Stimulated activated CD8-positive, alpha-beta memory T cell treated with anti-CD3 and anti-CD28 coated beads, Interleukin-15, amount 100 ng/mL, for 1 hour (primary cell): Measurements from ENCODE around the gene DLAT.
"Not testable (repeated sequence)": the region's sequence is repeated elsewhere in the genome, so short reads cannot be mapped to it uniquely, and the experiment has no call there.

Experiments
- DNase-seq: peaks from one replicate; pipeline ENCODE4 v3.0.0-alpha.2; 2020; ENCODE audit warnings: low read depth

The DLAT gene

GRCh38 chr11:112049777-112050176, 24.6 kb downstream of the DLAT start:
- DNase-seq = no peak

- no peak for DNase-seq
These were observed 25.5 kb downstream of the DLAT start for GRCh38 chr11:112050721-112051120.

DNA sequence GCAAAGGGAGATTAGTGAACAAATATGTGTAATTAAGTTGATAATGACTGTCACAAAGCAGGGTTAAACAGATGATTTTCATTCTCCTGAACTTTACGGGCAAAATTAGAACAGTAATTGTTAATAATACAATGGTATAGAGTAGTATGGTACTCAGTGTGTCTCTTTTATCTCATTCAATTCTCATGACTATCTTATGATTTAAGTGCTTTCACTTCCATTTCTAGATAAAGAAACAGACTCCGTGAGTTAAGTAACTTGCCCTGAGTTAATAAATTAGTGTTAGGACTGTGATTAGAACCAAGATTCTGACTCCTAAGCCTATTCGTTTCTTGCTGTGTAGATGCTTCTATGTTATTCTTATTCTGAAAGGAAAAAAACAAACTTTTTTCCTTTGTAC, 26.6 kb downstream of the DLAT start:
- no peak for DNase-seq

GRCh38 chr11:112057170-112057569, 32.0 kb downstream of the DLAT start:
- DNase-seq = no peak

- no peak for DNase-seq
These were observed 32.9 kb downstream of the DLAT start for GRCh38 chr11:112058103-112058502.

- no peak for DNase-seq
These were observed 37.7 kb downstream of the DLAT start for GRCh38 chr11:112062923-112063322.

DNA sequence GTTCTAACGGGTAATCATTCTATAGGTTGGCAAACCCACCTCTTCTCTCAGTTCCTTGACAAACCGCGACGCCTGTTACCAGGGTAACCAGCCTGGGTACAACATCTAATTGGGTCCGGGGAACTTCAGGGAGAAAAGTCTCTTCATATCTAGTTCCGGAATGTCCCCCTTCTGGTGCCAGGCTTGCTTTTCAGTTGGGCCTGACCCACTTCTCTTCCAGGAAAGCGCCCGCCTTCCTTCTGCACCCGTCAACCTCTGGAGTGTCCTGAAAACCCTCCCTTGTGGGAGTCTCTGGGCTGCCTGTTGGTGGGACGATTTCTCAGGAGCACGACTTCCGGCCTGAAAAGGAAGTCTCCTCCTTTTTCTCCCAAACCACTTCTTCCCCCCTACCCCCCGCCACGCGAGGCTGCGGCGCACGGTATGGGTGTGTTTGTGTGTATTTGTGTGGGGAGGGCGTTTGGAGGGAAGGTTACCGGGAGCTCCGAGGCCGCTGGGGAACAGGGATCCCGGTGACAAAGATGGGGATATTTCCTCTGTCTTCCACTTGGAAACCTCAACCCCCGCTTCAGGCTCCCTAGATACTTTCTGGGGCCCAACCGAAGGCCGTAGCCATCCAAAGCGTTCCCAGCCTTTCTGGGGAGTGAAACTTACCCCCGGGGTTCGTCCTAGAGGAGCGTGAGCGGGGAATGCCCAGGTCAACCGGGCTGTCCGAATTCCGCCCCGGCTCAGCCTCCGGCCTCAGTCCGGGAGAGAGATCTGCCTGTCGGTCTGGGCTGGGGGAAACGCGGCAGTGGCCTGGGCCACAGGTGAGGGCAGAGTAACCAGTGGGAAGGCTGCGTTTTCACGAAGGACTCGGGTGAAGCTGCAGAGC, 49.0 kb downstream of the DLAT start, which contains the start of the genes NKAPD1 and PIH1D2:
NKAPD1 (plus strand) TSS at position 359 of the 871 bp plus-strand sequence. CDS start 1,276 bp downstream, outside the sequence.
PIH1D2 (minus strand) TSS at position 77 of the 871 bp plus-strand sequence. CDS start 843 bp downstream, outside the sequence.
- peak; percentile 70 for DNase-seq

- no peak for DNase-seq
These were observed 57.5 kb downstream of the DLAT start for GRCh38 chr11:112082729-112083128.

DNA sequence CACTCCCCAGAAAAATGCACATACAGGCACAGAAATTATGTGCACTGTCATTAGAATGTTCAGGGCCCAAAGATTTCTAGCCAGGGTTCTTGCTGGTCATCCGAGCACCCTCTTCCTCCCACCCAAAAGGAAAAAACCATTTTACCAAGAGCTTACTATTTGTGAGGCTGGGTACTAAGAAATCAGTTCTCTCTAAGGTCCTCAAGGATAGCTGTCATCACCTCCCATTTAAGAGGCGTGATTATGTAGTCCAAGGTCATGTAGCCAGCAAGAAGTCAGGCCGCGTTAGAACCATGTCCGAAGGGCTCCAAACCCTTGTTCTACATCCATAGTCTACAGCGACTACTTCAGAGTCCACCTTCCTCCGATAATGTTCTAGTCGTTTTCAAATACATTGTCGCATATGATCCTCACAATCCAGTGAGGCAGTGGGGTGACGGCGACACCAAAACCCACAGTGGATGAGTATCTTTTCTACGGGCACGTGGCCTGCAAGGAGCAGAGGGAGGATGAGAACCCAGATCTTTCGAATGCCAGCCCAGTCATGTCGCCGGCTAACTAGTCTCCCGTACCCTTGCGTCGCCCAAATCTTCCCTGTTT, 60.7 kb downstream of the DLAT start:
- DNase-seq = no peak

DNA sequence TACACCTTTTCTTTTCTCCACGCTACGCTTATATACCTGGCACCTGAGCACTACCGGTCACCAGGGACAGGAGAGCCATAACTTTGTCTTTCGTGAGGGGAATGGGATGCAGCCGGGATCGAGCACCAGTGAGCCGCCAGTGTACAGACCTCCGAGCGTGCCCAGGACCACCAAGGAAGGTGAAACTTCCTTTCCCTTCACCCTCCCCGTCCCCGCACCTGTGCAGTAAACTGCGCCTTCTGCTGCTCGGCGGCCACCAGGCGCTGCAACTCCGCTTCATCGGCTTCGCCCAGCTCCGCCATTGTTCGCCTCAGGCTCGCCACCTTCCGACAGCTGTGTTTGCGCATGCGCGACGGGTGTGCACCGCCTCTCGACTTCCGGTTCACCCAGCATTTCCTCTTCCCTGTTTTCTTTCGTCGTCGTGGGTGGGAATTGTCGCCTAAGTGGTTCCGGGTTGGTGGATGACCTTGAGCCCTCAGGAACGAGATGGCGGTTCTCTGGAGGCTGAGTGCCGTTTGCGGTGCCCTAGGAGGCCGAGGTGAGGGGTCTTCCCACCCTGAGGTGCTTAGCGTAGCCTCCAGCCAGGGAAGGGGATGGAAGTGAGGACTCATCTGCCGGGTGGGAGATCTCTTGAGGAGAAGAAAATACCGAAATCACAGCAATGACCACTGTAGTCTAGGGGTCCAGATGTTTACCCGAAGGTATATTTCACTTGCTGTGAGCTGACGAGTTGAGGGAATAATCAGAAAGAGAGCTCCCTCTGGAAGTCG, 61.4 kb downstream of the DLAT start, which contains the start of the genes SDHD and TIMM8B:
SDHD (plus strand) TSS at position 452 of the 770 bp plus-strand sequence; CDS start at position 487, 35 bp downstream.
TIMM8B (minus strand) TSS at position 335 of the 770 bp plus-strand sequence; CDS start at position 302, 33 bp downstream.
- peak; percentile 90 for DNase-seq

DNA sequence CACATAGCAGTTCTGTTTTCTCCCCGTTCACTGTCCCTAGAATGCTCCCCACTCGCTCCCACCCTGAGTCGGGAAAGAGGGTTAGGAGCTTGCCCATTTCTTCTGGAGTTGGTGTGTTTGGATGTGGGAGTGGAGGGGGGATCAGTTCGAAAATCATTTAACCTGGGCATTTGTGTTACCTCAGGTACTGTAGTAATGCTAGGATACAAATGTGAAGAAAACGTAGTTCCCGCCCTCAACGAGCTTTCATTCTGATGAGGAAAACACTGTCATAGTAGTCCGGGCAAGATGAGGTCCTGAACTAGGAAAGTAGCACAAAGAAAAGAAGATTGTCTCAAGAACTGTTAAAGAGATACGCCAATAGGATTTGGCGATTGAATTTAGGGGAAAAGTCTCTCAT, 62.0 kb downstream of the DLAT start:
- no peak for DNase-seq

DNA sequence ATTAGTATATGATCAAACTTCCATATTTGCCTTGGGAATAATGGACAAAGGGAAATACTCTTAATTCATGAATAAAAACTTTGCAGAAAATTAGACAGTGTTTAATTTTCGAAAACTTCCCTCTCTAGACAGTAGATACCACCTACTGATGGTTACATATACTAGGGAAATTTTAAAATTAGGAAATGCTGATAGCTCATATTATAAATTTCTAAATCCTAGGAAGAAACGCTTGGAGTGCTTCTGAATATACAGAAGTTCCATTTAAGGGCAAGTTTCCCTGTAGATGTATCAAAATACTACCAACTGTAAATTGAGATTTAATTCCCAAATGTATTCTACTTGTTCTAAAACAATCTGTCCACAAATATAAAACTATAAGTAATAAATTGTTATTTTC, 70.1 kb downstream of the DLAT start:
- DNase-seq = not testable (repeated sequence)

GRCh38 chr11:112096194-112096593, 71.0 kb downstream of the DLAT start:
- DNase-seq = no peak

DNA sequence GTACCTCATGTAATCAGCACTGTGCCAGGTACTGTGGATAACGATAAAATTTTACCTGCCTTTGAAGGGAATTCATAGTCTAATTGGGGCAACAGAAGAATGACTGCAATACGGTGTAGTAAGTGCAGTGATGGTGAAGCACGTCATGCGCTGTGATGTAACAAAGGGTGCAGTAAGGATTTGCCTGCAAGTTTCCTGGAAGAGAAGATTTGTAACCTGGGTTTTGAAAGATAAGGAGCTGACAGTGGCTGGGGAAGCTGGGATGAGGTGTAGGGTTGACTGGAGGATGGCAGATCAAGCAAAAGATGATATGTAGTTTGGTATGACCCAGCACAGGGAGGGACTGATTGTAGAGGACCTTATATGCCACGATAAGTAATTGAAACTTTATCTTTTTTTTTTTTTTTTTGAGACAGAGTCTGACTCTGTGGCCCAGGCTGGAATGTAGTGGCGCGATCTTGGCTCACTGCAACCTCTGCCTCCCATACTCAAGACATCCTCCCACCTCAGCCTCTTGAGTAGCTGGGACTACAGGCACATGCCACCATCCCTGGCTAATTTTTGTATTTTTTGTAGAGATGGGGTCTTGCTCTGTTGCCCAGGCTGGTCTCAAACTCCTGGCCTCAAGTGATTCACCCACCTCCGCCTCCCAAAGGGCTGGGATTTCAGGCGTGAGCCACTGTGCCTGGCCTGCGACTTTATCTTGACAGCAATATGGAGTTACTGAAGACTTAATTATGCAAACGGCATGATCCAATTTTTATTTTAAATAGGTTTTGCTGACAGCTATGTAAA, 72.7 kb downstream of the DLAT start:
- DNase-seq = no peak

DNA sequence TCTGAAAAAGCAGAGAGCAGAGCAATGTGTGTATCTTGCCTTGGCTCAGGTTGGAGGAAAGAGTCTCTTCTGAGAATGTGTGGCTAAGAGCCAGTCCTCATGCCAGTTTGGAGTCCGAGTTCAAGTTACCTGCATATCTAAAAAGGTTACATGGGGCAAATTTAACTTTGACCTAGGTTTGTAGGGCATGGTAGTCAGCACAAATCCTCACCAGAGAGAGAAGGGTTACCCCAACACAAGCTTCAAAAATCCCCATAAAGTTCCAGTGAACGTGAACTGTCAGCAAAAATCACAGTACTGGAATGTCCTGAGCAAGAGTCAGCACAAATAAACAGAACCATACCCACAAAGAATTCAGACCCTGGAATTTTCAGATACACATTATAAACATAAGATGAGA, 75.3 kb downstream of the DLAT start:
- DNase-seq = no peak

DNA sequence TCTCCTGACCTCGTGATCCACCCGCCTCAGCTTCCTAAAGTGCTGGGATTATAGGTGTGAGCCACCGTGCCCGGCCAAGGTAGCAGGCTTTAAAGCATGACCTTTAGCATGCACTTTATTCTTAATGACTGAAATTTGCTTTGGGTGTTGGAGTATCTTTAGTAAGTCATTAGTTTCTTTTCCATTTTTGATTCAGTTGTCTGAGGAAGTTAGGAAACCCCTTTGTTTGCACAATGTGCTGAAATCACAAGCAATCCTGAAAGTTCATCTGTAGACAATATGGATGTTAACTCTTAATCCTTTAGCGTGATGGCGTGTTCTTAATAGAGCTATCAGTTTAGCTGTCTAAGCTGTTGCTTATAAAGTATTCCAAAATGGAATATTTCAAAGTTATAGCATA, 78.2 kb downstream of the DLAT start:
- no peak for DNase-seq

GRCh38 chr11:112106070-112106469, 80.9 kb downstream of the DLAT start:
- DNase-seq = no peak
